Right kidney (tissue), 1 donor: ENCODE results near the gene GKN2.
"Not testable (repeated sequence)": the region's sequence is repeated elsewhere in the genome, so short reads cannot be mapped to it uniquely, and the experiment has no call there.

ENCODE experiments used
- DNase-seq: peaks from one replicate; pipeline ENCODE4 v3.0.0-alpha.2; 2016

GKN2 gene

DNA sequence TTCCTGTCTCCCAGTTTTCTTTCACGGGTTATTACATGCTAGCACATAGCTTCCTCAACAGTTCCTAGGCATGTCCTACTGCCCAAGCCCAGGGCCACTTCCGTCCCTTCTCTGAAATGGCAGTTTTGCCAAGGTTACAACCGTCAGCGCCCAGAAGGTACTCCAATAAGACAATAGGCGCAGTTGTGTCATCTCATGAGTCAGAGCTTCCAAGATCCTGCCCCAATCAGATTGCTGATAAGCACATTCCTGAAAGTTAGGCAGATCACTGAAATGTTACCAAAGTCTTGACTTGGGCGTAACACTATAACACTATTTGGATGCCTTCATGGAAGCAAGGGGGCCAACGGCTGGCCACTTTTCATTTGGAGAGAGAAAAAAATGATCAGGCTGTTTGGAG lies 34.2 kb downstream of the GKN2 start:
- DNase-seq = no peak

DNA sequence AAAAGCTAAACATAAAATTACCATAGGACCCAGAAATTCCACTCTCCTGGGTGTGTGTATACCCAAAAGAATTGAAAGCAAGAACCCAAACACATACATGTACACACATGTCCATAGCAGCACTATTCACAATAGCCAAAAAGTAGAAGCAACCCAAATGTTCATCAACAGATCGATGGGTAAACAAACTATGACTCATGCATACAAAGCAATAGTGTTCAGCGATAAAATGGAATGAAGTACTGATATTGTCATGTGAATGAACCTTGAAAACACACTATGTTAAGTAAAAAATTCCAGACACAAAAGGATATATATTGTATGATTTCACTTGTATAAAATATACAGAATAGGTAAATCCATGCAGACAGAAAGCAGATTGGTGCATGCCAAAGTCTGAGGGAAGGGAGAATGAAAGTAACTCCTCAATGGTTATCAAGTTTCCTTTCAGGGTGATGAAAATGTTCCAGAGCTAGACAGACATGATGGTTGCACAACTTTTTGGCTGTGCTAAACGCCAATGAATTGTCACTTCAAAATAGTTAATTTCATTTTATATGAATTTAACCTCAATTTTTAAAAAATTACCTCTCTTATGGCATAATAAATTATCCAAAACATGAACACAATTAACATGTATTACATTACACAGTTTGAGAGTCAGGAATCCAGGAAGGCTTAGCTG lies 35.5 kb downstream of the GKN2 start:
- DNase-seq = no peak

DNA sequence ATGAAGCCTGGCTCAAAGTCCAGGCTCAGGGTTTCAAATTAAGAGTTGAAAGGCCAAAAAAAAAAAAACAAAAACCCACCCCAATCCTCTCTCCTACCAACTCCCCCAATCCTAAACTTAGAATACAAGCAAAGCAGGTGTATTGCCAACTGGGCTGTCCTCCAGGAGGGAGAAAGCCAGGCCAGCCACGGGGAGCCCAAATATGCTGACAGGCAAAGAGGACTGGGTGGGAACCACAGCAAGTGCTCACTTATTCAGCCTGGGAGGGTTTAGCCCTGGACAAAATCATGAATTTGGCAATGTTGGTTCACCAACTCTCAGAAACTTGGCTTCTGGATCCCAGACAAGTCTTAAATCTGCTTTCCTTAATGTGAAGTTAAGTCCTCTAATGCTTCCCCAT lies 36.5 kb downstream of the GKN2 start:
- no peak for DNase-seq

DNA sequence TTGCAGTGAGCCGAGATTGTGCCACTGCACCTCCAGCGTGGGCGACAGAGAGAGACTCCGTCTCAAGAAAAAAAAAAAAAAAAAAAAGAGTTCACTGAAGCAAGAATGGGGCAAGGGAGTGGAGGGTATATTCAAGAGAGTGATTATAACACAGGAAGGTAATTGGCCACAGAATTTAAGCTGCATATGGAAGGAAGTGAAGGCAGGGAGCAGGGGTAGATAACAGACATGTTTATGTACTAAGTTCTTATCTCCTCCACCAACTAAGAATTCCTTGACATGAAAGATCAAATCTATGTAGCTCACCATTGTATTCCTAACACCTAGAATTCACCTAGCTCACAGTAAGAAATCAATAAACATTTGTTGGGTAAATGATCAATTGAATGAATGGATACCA lies 37.3 kb downstream of the GKN2 start:
- DNase-seq = no peak

DNA sequence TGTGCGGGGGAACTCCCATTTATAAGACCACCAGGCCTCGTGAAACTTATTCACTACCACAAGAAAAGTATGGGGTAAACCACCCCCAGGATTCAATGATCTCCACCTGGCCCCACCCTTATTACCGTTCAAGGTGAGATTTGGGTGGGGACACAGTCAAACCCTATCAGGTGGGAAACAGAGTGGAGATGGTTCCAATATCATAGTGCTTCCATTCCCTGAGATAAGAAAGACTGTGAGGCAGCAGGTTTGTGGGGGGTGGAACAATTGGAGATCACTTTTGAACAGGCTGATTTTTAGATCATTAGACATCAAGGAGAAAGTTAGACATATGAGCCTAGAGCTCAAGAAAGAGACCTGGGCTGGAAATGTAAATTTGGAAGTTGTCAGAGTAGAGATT lies 39.3 kb downstream of the GKN2 start:
- DNase-seq = no peak

DNA sequence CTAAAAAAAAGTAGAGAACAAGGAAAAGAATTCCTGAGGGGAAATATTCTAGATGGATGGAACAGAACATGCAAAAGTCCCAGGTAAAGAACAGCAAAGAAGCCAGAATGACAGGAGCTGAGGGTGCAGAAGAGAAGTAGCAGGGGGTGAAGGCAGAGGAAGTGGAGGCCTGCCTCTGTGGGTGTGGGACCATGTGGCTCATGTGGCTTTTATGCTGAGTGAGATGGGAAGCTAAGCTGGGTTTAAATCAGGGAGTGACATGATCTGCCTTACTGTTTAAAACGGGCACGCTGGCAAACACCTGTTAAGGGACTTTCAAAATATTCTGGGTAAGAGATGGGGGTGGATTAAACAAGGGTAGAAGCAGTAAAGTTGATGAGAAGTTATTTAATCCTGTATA lies 40.0 kb downstream of the GKN2 start:
- DNase-seq = no peak

DNA sequence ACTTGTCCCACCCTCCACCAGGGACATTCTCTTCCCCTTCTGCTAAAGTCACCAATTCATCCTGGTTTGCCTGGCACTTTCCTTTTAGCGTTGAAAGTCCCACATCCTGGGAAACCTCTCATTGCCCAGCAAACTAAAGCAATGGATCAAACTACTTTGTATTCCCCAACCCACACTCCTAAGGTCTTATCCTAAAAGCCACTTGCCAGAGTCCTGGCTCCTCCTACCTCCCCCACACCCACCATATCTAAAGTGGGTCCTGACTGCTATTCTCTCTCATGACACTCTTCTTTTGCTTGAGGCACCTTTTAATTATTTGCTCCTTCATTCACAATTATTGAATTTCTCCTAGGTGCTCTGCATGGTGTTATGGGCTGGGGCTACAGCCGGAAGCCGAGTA lies 40.6 kb downstream of the GKN2 start:
- no peak for DNase-seq

DNA sequence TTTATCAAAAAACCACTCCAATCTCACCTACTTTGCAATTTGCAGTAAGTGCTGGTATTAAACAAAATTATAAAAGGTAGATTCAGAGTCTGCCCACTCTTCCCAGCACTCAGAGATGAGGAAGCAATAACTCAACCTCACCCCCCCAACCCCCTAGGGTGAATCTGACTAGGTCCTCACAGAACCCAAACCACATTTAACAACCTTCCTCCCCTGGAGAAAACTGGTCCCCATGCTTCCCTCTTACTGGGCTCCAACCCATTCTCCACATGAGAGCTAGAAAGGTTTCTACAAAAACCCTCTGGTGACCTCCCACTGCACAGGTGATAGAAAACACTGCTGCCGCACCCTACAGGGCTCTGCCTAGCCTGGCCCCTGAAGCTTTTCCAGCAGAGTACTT lies 41.0 kb downstream of the GKN2 start:
- DNase-seq = no peak

DNA sequence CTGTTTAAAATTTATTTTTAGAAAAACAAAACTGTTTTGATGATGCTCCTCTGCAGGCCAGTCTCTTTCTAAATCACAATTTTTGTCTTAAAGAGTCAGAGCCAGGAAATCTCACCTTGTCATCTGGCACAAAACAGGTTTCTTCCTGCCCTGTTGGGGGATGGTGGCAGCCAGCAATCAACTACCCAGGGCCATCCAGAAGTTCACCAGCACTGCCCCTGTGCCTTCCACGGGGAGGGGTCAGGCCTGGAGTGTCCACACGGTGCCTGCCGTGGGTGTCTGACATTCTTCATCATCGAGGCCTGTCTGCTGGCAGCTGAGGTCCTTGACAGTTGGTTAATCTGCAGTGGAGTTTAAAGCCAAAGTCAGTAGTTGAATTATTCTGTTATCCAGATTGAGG lies 41.4 kb downstream of the GKN2 start:
- DNase-seq = no peak

DNA sequence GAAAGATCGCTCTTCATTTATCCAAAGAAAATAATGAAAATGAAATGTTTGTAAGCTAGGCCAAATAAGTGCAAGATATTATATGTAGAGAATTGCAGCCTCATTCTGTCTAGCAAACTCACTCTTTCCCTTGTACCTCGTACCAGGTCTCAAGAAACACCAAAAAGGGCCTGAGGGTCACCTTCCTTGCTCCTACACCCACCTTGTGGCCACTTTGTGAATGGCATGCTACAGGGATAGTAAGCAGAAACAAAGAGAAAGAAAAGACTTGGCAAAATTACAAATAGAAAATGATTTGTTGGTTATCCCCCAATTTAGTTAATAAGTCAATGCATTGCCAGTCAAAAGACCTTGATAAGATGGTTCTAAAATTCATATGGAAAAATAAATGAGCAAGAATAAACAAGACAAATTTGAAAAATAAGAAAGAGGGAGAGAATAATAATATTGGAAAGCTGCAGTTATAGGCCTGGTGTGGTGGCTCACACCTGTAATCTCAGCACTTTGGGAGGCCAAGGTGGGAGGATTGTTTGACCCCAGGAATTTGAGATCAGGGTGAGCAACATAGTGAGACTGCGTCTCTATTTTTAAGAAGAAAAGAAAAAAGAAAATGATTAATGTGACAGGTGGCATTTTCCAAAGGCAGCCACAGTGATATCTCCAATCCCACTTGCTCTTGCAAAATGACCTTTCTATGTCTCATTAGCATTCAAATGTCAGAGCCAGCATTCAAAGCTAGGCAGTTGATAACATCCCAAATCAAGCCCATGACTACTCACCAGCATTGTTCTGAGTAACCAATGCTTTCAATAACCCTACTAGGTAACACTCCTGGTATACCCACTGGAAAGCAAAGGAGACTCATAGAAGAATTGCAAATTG lies 42.7 kb downstream of the GKN2 start:
- no peak for DNase-seq

DNA sequence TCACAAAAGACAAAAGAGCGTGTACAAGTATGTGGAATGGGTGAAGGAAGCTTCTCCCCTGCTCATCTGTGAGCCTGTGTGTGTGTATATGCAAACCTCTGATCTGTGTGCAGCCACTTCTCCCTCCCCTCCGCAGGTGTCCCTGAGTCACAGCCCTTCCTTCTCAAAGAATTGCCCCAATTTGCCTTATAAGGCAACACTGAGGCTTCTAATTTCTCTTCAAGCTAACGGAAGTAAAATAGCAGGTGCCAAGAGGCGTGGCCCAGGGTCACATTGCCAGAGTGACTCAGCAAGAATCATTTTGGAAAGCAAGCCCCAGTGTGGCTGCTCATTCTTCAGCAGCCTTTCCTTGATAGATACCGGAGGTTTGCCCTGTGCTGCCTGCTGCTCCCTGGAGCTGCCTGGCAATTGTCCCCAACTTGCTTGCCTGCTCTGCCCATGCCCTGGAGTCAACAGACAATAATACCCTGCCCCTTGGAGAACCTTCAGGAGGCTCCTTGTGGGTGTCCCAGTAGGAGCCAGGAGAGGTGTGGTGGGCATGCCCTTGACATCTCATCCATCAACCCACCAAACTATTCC lies 44.2 kb downstream of the GKN2 start:
- no peak for DNase-seq

DNA sequence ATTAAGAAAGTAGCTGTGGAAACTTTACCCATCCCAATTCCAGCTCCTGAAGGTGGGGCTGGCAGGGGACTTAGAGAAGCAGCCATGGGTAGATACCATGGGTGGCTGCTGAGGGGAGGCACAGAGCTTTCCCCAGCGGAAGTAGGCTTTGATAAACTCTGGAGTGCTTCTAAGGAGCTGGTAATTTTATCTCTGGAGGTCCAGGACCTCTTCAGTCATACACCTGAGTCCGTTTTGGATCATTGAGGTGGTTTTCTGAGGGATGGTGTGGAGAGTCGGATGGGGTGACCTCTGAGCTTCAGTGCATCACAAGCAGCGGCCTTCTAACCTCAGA lies 44.8 kb downstream of the GKN2 start:
- DNase-seq = no peak

DNA sequence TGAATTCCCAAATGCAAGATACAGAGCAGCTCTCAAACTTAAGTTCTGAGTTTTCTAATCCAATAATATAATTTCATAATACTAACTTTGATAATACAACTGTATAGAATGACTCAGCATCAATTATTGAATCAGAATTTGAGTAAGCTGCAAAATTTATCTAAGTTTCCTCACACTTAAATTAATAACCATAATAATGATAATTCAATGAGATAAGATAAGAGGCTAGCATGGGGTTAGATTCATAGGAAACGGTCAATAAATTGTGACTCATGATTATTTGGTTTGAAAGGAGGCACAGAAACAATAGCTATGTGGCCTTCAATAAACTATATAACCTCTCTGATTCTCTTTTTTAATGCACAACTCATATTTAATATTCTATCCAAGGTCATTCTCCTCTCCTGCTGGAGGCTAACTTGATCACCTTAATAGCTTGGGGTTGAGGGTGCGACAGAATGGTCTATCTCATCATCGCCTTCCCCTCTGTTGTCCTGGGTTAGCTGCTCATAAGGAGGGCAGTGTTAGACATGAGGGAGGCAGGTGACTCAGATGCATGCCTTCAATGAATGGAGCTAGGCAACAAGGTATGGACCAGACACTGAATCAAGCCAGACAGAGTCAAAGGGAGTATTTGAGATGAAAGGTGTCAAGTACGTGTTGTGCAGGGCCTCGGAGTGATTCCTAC lies 45.3 kb downstream of the GKN2 start:
- no peak for DNase-seq

DNA sequence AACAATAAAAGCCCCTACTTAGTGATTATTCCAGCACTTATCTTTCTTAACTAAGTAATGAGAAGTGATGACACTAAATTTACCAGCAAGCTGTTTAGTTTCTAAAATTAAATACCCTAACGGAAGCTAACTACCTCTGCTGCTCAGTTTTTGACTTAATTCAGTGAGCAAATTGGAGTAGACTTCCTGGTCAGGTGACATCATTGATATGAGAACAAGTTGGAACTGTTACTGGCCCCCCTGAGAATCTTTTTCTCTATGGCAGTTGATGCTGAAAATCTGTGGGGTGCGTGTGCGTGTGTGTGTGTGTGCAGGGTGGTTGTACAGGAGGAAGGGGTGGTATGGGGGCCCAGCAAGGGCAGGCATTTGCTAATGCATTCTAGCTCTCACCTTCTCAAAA lies 46.0 kb downstream of the GKN2 start:
- DNase-seq = no peak

DNA sequence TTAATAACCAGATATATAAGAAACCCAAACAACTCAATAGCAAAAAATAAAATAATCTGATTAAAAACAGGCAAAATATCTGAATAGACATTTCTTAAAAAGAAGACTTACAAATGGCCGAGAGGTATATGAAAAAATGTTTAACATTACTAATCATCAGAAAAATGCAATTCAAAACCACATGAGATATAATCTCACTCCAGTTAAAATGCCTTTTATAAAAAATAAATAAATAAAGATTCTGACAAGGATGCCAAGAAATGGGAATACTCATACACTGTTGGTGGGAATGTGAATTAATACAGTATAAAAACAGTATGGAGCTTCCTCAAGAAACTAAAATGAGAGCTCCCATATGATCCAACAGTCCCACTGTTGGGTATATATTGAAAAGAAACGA lies 47.6 kb downstream of the GKN2 start:
- DNase-seq = no peak

DNA sequence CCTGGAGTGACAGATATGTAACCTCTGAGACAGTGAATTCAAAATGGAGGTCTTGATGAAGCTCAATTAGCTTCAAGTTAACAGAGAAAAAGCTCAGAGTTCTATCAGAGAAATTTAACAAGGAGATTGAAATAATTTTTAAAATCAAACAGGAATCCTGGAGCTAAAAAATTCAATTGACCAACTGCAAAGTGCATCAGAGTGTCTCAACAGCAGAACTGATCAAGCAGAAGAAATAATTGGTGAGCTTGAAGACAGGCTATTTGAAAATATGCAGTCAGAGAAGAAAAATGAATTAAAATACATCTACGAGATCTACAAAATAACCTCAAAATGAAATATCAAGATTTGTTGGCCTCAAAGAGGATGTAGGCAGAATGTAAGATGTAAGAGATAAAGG lies 51.1 kb downstream of the GKN2 start:
- no peak for DNase-seq

DNA sequence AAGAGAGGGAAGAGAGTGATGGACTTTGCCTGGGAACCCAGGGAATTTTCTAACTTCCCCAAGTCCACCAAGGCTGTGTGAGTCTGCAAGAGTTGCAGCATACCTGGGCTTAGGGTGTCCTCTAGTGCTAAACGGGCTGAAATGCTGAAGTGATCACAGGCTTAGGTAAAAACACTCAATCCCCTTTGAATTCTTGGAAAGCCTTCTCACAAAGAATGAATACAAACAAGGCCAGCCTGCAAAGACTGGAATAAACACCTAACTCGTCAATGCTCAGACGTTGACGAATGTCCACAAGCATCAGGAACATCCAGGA lies 51.5 kb downstream of the GKN2 start:
- DNase-seq = no peak

DNA sequence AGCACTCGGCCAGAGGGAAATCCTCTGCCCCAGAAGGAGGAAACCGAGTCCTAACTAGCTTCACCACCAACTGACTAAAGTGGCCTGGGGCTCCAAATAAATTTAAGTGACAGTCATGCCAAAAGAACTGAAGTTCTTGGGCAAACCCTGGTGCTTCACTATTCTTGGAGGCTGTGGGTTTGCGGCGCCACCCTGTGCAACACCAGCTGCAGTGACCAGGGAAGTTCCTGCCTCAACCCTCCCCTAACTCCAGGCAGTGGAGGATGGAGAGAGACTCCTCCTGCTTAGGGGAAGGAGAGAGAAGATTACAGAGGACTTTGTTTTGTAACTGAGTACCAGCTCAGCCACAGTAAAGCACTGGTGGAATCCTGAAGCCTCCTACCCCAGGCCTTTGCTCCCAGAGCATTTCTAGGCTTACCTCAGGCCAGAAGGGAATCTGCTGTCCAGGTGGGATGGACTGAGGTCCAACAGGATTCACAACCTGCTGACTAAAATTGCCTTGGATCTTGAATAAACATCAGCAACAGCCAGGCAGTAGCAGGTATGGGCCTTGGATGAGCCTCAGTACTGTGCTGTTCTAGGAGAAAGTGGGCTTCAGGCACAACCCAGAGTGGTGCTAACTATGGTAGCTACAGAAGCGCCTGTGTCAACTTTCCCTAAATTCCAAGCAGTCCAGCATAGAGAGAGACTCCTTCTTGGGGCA lies 52.0 kb downstream of the GKN2 start:
- DNase-seq = no peak

DNA sequence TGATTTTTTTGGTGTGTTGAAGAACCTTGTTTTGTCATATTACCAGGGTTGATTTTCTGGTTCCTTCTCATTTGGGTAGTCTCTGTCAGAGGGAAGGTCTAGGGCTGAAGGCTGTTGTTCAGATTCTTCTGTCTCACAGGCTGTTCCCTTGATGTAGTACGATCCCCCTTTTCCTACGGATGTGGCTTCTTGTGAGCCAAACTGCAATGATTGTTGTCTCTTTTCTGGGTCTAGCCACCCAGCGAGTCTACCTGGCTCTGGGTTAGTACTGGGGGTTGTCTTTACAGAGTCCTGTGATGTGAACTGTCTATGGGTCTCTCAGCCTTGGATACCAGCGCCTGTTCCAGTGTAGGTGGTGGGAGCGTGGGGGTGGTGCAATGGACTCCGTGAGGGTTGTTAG lies 56.7 kb downstream of the GKN2 start:
- DNase-seq = not testable (repeated sequence)
